BLaER1 treated with 17β-estradiol and CSF1 and Interleukin-3, amounts not matched to agents 10 nM and 100 nM (cell line): ENCODE data around the gene WIPF2.
A peak's percentile ranks its signal among the peaks of the same experiment; 100 is the strongest.
"Not testable (repeated sequence)": the region's sequence is repeated elsewhere in the genome, so short reads cannot be mapped to it uniquely, and the experiment has no call there.

Experiments
- H3K27ac ChIP-seq, 11 experiments: shearing (Covaris generic); formaldehyde crosslinking; 2 replicates each; pipeline ENCODE4 v1.8.1; 2022
- H3K27me3 ChIP-seq, 11 experiments: shearing (Covaris generic); formaldehyde crosslinking; 2 replicates each; pipeline ENCODE4 v1.8.1; 2022
- H3K36me3 ChIP-seq, 11 experiments: shearing (Covaris generic); formaldehyde crosslinking; 2 replicates each; pipeline ENCODE4 v1.8.1; 2022
- H3K4me1 ChIP-seq, 10 experiments: shearing (Covaris generic); formaldehyde crosslinking; 2 replicates each; pipeline ENCODE4 v1.8.1; 2022
- H3K4me2 ChIP-seq, 11 experiments: shearing (Covaris generic); formaldehyde crosslinking; 2 replicates each; pipeline ENCODE4 v1.8.1; 2022
- H3K4me3 ChIP-seq, 10 experiments: shearing (Covaris generic); formaldehyde crosslinking; 2 replicates each; pipeline ENCODE4 v1.8.1; 2022
- H3K9ac ChIP-seq, 11 experiments: shearing (Covaris generic); formaldehyde crosslinking; 2 replicates each; pipeline ENCODE4 v1.8.1; 2022
- H3K9me3 ChIP-seq, 11 experiments: shearing (Covaris generic); formaldehyde crosslinking; replicated peaks in 1 of 11; 2 replicates each; pipeline ENCODE4 v1.8.1; 2022
- H4K20me1 ChIP-seq, 11 experiments: shearing (Covaris generic); formaldehyde crosslinking; 2 replicates each; pipeline ENCODE4 v1.8.1; 2022
- Cebpa-rat ChIP-seq, 11 experiments: shearing (Covaris generic); IDR thresholded peaks; 2 replicates each; pipeline ENCODE4 v1.8.1; 2022

Gene WIPF2

DNA sequence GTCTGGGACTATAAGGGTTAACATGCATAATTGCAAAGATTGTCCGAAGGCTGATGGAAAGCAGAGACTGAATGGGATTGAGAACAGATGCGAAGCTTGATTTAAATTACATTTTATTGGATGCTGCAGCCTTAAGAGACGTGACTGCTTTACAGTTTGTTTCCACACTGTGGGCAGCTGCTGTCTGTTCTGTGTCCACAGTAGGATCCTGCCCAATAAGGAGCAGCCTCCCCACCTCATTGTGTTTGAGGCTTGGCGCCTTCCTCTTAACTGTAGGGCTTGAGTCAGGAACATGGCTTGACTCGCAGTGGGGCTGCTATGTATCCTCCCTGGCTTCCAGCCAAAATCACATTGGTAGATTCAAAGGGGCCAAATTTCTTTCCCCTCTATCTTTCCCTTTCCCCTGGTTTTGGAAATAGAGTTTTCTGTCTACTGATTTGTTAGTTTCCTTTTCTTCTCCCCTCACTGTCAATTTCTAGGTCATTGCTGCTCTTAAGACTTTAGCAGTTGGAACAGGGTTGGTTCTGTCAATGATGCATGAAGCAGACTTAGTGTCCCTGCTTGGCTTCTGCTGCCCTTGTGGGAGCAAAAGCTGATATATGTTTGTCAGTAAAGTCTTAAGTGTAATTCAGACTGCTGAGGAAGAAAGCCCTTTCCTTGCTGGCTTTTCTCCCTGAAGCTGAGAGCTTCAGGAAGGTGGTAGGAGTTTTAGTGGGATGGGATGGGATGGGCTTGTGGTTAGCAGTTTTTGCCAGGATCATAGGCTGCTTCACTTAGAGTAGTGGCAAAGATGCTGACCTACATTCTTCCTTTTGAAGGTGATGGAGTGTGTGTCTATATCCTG, 84.8 kb downstream of the WIPF2 start:
- Histone ChIP-seq H3K27ac (no peak overlapping the region), H4K20me1 (peaks cover 0 to 9% (median 0%) of the 10 kb centered on the region in 11 experiments; a peak in 5 of 22 replicates), H3K4me2 (peak overlapping the region in 10 of 11 experiments; percentile 5 to 72 (median 34); a peak in 15 of 22 replicates), H3K27me3 (no peaks in the 10 kb centered on the region), H3K4me3 (no peak overlapping the region), H3K9me3 (no peaks in the 10 kb centered on the region), H3K4me1 (peaks cover 43 to 57% (median 47%) of the 10 kb centered on the region in 10 experiments), H3K36me3 (peaks cover 0 to 65% (median 56%) of the 10 kb centered on the region in 11 experiments; a peak in 18 of 22 replicates), H3K9ac (peak overlapping the region in 3 of 11 experiments; percentile 3 to 18 (median 16); a peak in 2 of 22 replicates)
- no peak for TF ChIP-seq Cebpa-rat (IDR thresholded peaks at IDR 0.05)

DNA sequence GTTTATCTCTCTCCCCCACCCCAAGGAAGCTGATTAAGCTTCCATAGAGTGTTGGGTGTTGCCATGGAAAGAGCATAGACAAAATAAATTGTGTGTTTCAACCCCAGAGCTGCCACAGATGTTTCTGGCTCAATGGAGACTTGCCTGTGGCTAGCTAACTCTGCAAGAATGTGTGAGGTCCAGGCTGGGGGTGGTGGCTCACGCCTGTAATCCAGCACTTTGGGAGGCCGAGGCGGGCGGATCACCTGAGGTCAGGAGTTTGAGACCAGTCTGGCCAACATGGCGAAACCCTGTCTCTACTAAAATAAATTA, 85.4 kb downstream of the WIPF2 start:
- not testable (repeated sequence) for H3K9ac ChIP-seq
- H3K4me1 ChIP-seq = peaks cover 48 to 62% (median 52%) of the 10 kb centered on the region in 10 experiments

DNA sequence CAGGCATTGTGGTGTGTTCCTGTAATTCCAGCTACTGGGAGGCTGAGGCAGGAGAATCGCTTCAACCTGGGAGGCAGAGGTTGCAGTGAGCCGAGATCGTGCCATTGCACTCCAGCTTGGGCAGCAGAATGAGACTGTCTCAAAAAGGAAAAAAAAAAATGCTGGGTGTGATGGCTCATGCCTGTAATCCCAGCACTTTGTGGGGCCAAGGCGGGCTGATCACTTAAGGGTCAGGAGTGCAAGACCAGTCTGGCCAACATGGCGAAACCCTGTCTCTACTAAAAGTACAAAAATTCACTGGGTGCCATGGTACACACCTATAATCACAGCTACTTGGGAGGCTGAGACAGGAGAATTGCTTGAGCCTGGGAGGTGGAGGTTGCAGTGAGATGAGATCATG, 85.8 kb downstream of the WIPF2 start:
- Histone ChIP-seq H3K36me3 (peaks cover 0 to 56% (median 47%) of the 10 kb centered on the region in 11 experiments; a peak in 17 of 22 replicates), H3K4me1 (peaks cover 52 to 66% (median 56%) of the 10 kb centered on the region in 10 experiments)
- not testable (repeated sequence) for H3K9ac ChIP-seq, H3K27me3 ChIP-seq, H3K4me3 ChIP-seq, H3K9me3 ChIP-seq, H3K4me2 ChIP-seq, H4K20me1 ChIP-seq, H3K27ac ChIP-seq

More for the DNA sequence above, 85.4 kb downstream of the WIPF2 start:
- not testable (repeated sequence) for H3K27ac ChIP-seq, H3K27me3 ChIP-seq, H4K20me1 ChIP-seq, H3K4me3 ChIP-seq, H3K9me3 ChIP-seq
- Histone ChIP-seq H3K36me3 (peaks cover 0 to 59% (median 50%) of the 10 kb centered on the region in 11 experiments; a peak in 17 of 22 replicates), H3K4me2 (peak overlapping the region in 6 of 11 experiments; percentile 22 to 72 (median 56); a peak in 9 of 22 replicates)

GRCh38 chr17:40306395-40306794, 87.3 kb downstream of the WIPF2 start:
- H3K9me3 ChIP-seq = no peaks in the 10 kb centered on the region
- peaks cover 0 to 9% (median 0%) of the 10 kb centered on the region in 11 experiments; a peak in 5 of 22 replicates for H4K20me1 ChIP-seq
- no peaks in the 10 kb centered on the region for H3K27me3 ChIP-seq
- H3K4me2 ChIP-seq = peak overlapping the region; percentile 87 to 99 (median 96)
- H3K4me1 ChIP-seq = peaks cover 67 to 81% (median 71%) of the 10 kb centered on the region in 10 experiments
- no peak for TF ChIP-seq Cebpa-rat (IDR thresholded peaks at IDR 0.05)
- peaks cover 0 to 40% (median 31%) of the 10 kb centered on the region in 11 experiments; a peak in 15 of 22 replicates for H3K36me3 ChIP-seq
- peak overlapping the region in 8 of 11 experiments; percentile 9 to 50 (median 36); a peak in 9 of 22 replicates for H3K9ac ChIP-seq
- no peak overlapping the region for H3K4me3 ChIP-seq
- peak overlapping the region in 9 of 11 experiments; percentile 9 to 60 (median 49); a peak in 11 of 22 replicates for H3K27ac ChIP-seq

GRCh38 chr17:40307001-40307730, 88.1 kb downstream of the WIPF2 start:
- H3K27me3 ChIP-seq = no peaks in the 10 kb centered on the region
- TF ChIP-seq Cebpa-rat (IDR thresholded peaks at IDR 0.05) = no peak
- peaks cover 75 to 89% (median 79%) of the 10 kb centered on the region in 10 experiments for H3K4me1 ChIP-seq
- no peaks in the 10 kb centered on the region for H3K9me3 ChIP-seq
- peak overlapping the region; percentile 9 to 59 (median 42); a peak in 14 of 22 replicates for H3K9ac ChIP-seq
- H3K4me2 ChIP-seq = peak overlapping the region; percentile 87 to 99 (median 96)
- H3K36me3 ChIP-seq = peaks cover 0 to 33% (median 24%) of the 10 kb centered on the region in 11 experiments; a peak in 15 of 22 replicates
- peak overlapping the region in 10 of 11 experiments; percentile 9 to 60 (median 49); a peak in 18 of 22 replicates for H3K27ac ChIP-seq
- H3K4me3 ChIP-seq = peak overlapping the region in 3 of 10 experiments; percentile 6 to 15 (median 14); a peak in 2 of 20 replicates
- H4K20me1 ChIP-seq = peaks cover 0 to 8% (median 0%) of the 10 kb centered on the region in 11 experiments; a peak in 5 of 22 replicates

DNA sequence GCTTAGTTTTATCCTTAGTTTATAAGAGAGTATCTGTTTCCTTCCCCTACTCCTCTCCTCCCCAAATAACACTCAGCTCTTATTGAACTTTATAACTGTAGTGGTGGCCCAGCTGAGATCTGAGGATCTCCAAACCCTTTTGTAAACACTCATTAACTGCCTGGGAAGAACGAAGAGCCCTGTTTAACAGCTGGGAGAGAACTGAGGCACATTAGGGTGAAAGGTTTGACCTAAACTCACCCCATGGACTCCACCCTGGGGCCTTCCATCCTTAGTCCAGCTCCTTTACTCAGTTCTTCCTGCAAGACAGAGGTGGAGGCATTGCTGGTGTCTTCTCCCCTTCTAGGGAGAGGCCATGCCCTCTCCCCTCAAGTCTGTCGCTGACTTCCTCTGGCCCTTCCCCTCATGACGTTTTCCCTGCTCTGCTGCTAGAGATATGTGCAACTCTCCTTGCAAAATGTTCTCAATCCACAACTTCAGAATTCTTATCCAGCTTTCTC, 88.7 kb downstream of the WIPF2 start:
- Histone ChIP-seq H4K20me1 (peaks cover 0 to 8% (median 0%) of the 10 kb centered on the region in 11 experiments; a peak in 4 of 22 replicates), H3K36me3 (peaks cover 0 to 26% (median 17%) of the 10 kb centered on the region in 11 experiments; a peak in 11 of 22 replicates), H3K9ac (peak overlapping the region in 10 of 11 experiments; percentile 6 to 59 (median 27); a peak in 10 of 22 replicates), H3K27me3 (no peaks in the 10 kb centered on the region), H3K4me2 (peak overlapping the region; percentile 87 to 99 (median 96)), H3K27ac (peak overlapping the region in 10 of 11 experiments; percentile 9 to 60 (median 49); a peak in 17 of 22 replicates), H3K9me3 (no peaks in the 10 kb centered on the region), H3K4me1 (peaks cover 81 to 95% (median 85%) of the 10 kb centered on the region in 10 experiments), H3K4me3 (peak overlapping the region in 1 of 10 experiments; percentile 15; a peak in 2 of 20 replicates)
- TF ChIP-seq Cebpa-rat (IDR thresholded peaks at IDR 0.05) = no peak

DNA sequence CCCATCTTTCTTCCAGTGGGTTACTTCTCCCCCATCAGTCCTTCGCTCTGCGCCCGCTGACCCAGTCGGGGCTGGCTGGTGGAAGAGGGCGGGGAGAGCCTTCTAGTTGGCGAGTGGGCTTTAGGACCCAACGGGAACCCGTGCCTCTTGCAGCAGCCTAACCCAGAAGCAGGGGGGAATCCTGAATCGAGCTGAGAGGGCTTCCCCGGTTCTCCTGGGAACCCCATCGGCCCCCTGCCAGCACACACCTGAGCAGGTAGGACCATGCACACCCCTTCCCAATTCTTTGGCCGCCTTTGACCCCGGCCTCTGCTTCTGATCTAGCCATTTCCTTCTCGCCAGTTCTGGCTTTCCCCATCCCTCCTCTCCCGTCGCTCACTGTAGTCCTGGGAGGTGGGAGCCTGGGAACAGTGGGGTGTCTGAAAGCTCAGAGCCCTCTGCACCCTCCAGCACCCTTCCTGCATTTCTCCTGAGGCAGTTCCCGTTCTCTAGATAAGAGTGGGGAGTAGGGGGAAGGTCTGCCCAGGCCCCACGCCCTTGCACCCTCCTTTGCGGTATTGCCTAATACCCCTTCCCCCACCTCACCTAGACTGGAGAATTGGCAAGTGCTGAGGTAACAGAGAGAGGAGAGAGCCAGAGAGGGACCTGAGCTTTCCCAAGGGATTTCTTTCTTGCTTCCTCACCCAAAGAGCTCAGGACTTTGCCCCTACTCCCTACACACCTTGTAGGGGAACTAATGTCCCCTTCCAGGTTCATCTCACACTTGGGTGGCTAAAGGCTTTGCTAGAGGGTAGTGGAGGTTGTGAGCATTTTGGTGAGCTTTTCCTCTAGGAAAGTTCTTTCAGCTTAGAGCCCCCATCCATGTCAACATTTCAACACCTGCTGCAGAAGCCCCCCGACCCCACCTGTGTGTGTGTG, 90.2 kb downstream of the WIPF2 start, which contains the start of gene RARA:
Gene RARA, plus strand, starts transcription at position 150 of the 918 bp plus-strand sequence. CDS start 22,039 bp downstream, outside the sequence.
- TF ChIP-seq Cebpa-rat (IDR thresholded peaks at IDR 0.05) = peak in 2 of 11 experiments; percentile 7 to 47; a peak in 1 of 22 replicates
- peak within 1 kb of the TSS; percentile 87 to 99 (median 96) for H3K4me2 ChIP-seq
- H3K36me3 ChIP-seq = peaks cover 0 to 12% (median 6%) of the 10 kb centered on the region in 11 experiments; a peak in 8 of 22 replicates
- peak within 1 kb of the TSS; percentile 28 to 72 (median 60); a peak in 20 of 22 replicates for H3K9ac ChIP-seq
- H3K27me3 ChIP-seq = no peaks in the 10 kb centered on the region
- H4K20me1 ChIP-seq = peaks cover 0 to 8% (median 0%) of the 10 kb centered on the region in 11 experiments; a peak in 2 of 22 replicates
- peak within 1 kb of the TSS; percentile 48 to 69 (median 58) for H3K4me3 ChIP-seq
- H3K4me1 ChIP-seq = peaks cover 83 to 97% (median 87%) of the 10 kb centered on the region in 10 experiments
- H3K27ac ChIP-seq = peak within 1 kb of the TSS in 9 of 11 experiments; percentile 27 to 71 (median 51); a peak in 16 of 22 replicates
- no peaks in the 10 kb centered on the region for H3K9me3 ChIP-seq
